B cell (primary cell): ENCODE data around the gene CH25H. TPM values are rescaled to one million over a fixed set of nuclear protein-coding genes. Genes with fewer than 3 reads are reported as not detected.

Experiments used
- ATAC-seq: fragments of 200-7000 bp; cut with Tn5 transposase; one replicate; pipeline ENCODE4 v1.10.0; 2021; ENCODE audit warnings: low read depth, mild to moderate bottlenecking, moderate number of reproducible peaks, moderate library complexity
- CTCF ChIA-PET: fragments of 350-600 bp; sonication (Branson Sonifier 250); formaldehyde crosslinking; loops from one replicate; lab custom pipeline; 2021; ENCODE audit warnings: antibody characterized with exemption, inconsistent platforms; lab: Charles Lee
- POLR2A ChIA-PET: fragments of 350-600 bp; sonication (Branson Sonifier 250); formaldehyde crosslinking; loops from one replicate; lab custom pipeline; 2021; ENCODE audit warnings: antibody characterized with exemption; lab: Charles Lee
- DNase-seq: peaks from one replicate; pipeline ENCODE4 v3.0.0; 2013
- H2AFZ ChIP-seq: 2 replicates; pipeline ENCODE4 v1.6.1; 2012; ENCODE audit warnings: mild to moderate bottlenecking, low read depth, low read length; ENCODE audit not compliant: insufficient read depth, poor library complexity, severe bottlenecking
- H3K27ac ChIP-seq, 2 donors: 1 replicate in 1 of 2; 2 replicates in 1 of 2; pipeline ENCODE4 v1.5.1; 2012 to 2013; ENCODE audit warnings: low read length in 2 of 2, mild to moderate bottlenecking in 2 of 2, moderate library complexity in 1 of 2
- H3K27me3 ChIP-seq, 4 experiments: fragments of 200-600 bp in 1 of 4; sonication (generic) in 1 of 4; replicated peaks in 1 of 4; 1 replicate in 2 of 4; 2 replicates in 2 of 4; pipeline versions ENCODE4 v1.6.1 to v1.7.0; 2013 to 2016; ENCODE audit warnings: low read length in 3 of 4, mild to moderate bottlenecking in 2 of 4, mixed read lengths in 1 of 4, moderate library complexity in 1 of 4; ENCODE audit not compliant: insufficient read depth in 4 of 4, control insufficient read depth in 3 of 4; ENCODE audit errors: control extremely low read depth in 1 of 4
- H3K36me3 ChIP-seq, 2 experiments: replicated peaks in 1 of 2; 1 replicate in 1 of 2; 2 replicates in 1 of 2; pipeline versions ENCODE4 v1.6.1 to v1.7.1; 2013; ENCODE audit warnings: low read length in 1 of 2; ENCODE audit not compliant: insufficient read depth in 2 of 2, control insufficient read depth in 1 of 2; ENCODE audit errors: control extremely low read depth in 1 of 2, extremely low read depth in 1 of 2
- H3K4me1 ChIP-seq, 2 donors: fragments of 200-600 bp in 1 of 2; sonication (generic) in 1 of 2; 1 replicate in 1 of 2; 2 replicates in 1 of 2; pipeline versions ENCODE4 v1.5.1 to v1.6.1; 2013 to 2017; ENCODE audit warnings: low read length in 2 of 2; ENCODE audit not compliant: control insufficient read depth in 2 of 2, insufficient read depth in 2 of 2
- H3K4me2 ChIP-seq: replicated peaks from 2 replicates; pipeline ENCODE3; 2012; ENCODE audit warnings: mild to moderate bottlenecking, low read depth, low read length; ENCODE audit not compliant: poor library complexity, severe bottlenecking
- H3K4me3 ChIP-seq, 5 experiments: fragments of 200-600 bp in 1 of 5; sonication (generic) in 1 of 5; 1 replicate in 3 of 5; 2 replicates in 2 of 5; pipeline versions ENCODE4 v1.5.1 to v1.7.0; 2011 to 2016; ENCODE audit warnings: low read length in 4 of 5, mild to moderate bottlenecking in 4 of 5, low read depth in 2 of 5, control low read depth in 1 of 5, moderate library complexity in 1 of 5; ENCODE audit not compliant: insufficient read depth in 1 of 5; ENCODE audit errors: control extremely low read depth in 1 of 5, extremely low read depth in 1 of 5
- H3K79me2 ChIP-seq: fragments of 200-600 bp; sonication (generic); one replicate; pipeline ENCODE4 v1.6.0; 2016; ENCODE audit warnings: low read length; ENCODE audit not compliant: control insufficient read depth, insufficient read depth
- H3K9ac ChIP-seq: fragments of 200-600 bp; sonication (generic); 2 replicates; pipeline ENCODE4 v1.6.1; 2017; ENCODE audit warnings: mild to moderate bottlenecking, low read length, moderate library complexity
- H3K9me3 ChIP-seq, 3 donors: one replicate each; pipeline versions ENCODE4 v1.6.1 to v1.7.1; 2013; ENCODE audit warnings: low read length in 2 of 3; ENCODE audit not compliant: control insufficient read depth in 2 of 3, insufficient read depth in 1 of 3; ENCODE audit errors: control extremely low read depth in 1 of 3
- H4K20me1 ChIP-seq: 2 replicates; pipeline ENCODE4 v1.6.0; 2012; ENCODE audit warnings: mild to moderate bottlenecking, low read length; ENCODE audit not compliant: insufficient read depth, control insufficient read depth, poor library complexity, severe bottlenecking
- H3K27ac Mint-ChIP-seq: one replicate; pipeline ENCODE4 v1.8.0; 2021; ENCODE audit warnings: mixed read lengths
- H3K27me3 Mint-ChIP-seq: one replicate; pipeline ENCODE4 v1.8.0; 2021; ENCODE audit warnings: mixed read lengths
- H3K4me1 Mint-ChIP-seq: one replicate; pipeline ENCODE4 v1.8.0; 2021; ENCODE audit warnings: mixed read lengths
- H3K4me3 Mint-ChIP-seq: one replicate; pipeline ENCODE4 v1.8.0; 2021; ENCODE audit warnings: mixed read lengths
- H3K9me3 Mint-ChIP-seq: one replicate; pipeline ENCODE4 v1.8.0; 2022; ENCODE audit warnings: mixed read lengths; ENCODE audit not compliant: insufficient read depth
- CTCF ChIP-seq: fragments of 200-600 bp; IDR thresholded peaks from one replicate; pipeline ENCODE4 v1.8.0; 2022; ENCODE audit warnings: antibody characterized with exemption, mild to moderate bottlenecking
- EZH2 ChIP-seq: IDR thresholded peaks from 2 replicates; pipeline ENCODE4 v1.6.1; 2012; ENCODE audit warnings: borderline replicate concordance, low read depth, mild to moderate bottlenecking, moderate library complexity, low read length; ENCODE audit not compliant: insufficient read depth, poor library complexity, severe bottlenecking
- WGBS: methylation state at CpG from one replicate; pipeline ENCODE4 v1.1.5; 2013; ENCODE audit warnings: missing lambda C conversion rate; ENCODE audit not compliant: insufficient coverage; 5-methylcytosine and 5-hydroxymethylcytosine counted together
- intact Hi-C: fragments of 100-400 bp; cut with micrococcal nuclease; formaldehyde crosslinking; loops from one replicate; pipeline ENCODE4 v1.10.0; 2022
- polyA plus RNA-seq: library from polyadenylated mRNA; depleted of rRNA; stranded (reverse); fragments of >200 nt; gene quantifications from 2 replicates; pipeline ENCODE4 v1.2.3, GENCODE V29; 2012
- total RNA-seq, 2 donors: library from RNA; stranded (reverse); fragments of 120-200 nt in 1 of 2; gene quantifications; 1 replicate in 1 of 2; 2 replicates in 1 of 2; pipeline versions ENCODE4 v1.2.3 to v1.2.4, GENCODE V29; 2013 to 2022

The CH25H gene
- total and polyA plus RNA-seq, 2 donors (not counting 1 experiment from before 2014, with no cell fraction given) = not detected

- Histone ChIP-seq H2AFZ (peak overlapping the region; percentile 30), H3K4me3 (no peak overlapping the region), H4K20me1 (no peaks in the 10 kb centered on the region), H3K79me2 (no peaks in the 10 kb centered on the region), H3K27me3 (no peaks in the 10 kb centered on the region), H3K36me3 (peaks cover 4 to 37% of the 10 kb centered on the region in 2 experiments), H3K9me3 (no peaks in the 10 kb centered on the region), H3K4me2 (peak overlapping the region; percentile 9), H3K9ac (no peak overlapping the region), H3K27ac (peak overlapping the region in 1 of 2 donors; percentile 45), H3K4me1 (peaks cover 5 to 6% of the 10 kb centered on the region in 2 donors)
- H3K27me3 Mint-ChIP-seq = no peaks in the 10 kb centered on the region
- ChIA-PET CTCF (interaction anchor here (0.6 to 7.3 kb wide), 47 partner anchors 8 to 653 kb away, joined by 3 to 71 read pairs (median 4); partner anchors contain the start of genes CH25H, FAS, IFIT1 and LIPA), POLR2A (no interaction called here)
- no peaks in the 10 kb centered on the region for H3K9me3 Mint-ChIP-seq
- H3K4me1 Mint-ChIP-seq = peaks cover 8% of the 10 kb centered on the region
- DNase-seq (peak; percentile 71), ATAC-seq (peak; percentile 47)
- intact Hi-C loops = loop anchor here (1.0 to 2.0 kb wide), 4 partner anchors 33 to 347 kb away; partner anchors contain the start of gene LIPA
- no peak overlapping the region for H3K4me3 Mint-ChIP-seq
- TF ChIP-seq CTCF = peak; percentile 78
- TF ChIP-seq EZH2 = no peak
- WGBS = no CpG with 5 or more reads among the region's 6 CpGs
- H3K27ac Mint-ChIP-seq = peak overlapping the region; percentile 68
Observed at GRCh38 chr10:89217057-89217990, 10.2 kb upstream of the CH25H start.

- CTCF ChIA-PET = interaction anchor here (0.7 to 7.3 kb wide), 21 partner anchors 8 to 380 kb away, joined by 3 to 95 read pairs (median 6); partner anchors contain the start of gene LIPA
- no peak overlapping the region for H3K4me2 ChIP-seq
- TF ChIP-seq CTCF (no peak), EZH2 (no peak)
Observed at GRCh38 chr10:89216056-89216455, 8.9 kb upstream of the CH25H start.

More at GRCh38 chr10:89216056-89216455, 8.9 kb upstream of the CH25H start:
- H3K4me3 ChIP-seq = no peak overlapping the region
- intact Hi-C loops = loop anchor here (2.0 kb wide), 1 partner anchor 35 kb away; the partner anchor contains the start of gene LIPA
- H4K20me1 ChIP-seq = no peaks in the 10 kb centered on the region
- no CpG with 5 or more reads among the region's 2 CpGs for WGBS
- Mint-ChIP-seq H3K9me3 (no peaks in the 10 kb centered on the region), H3K4me3 (no peak overlapping the region), H3K4me1 (peaks cover 8% of the 10 kb centered on the region), H3K27ac (no peak overlapping the region), H3K27me3 (peaks cover 6% of the 10 kb centered on the region)
- POLR2A ChIA-PET = no interaction called here
- no peak overlapping the region for H3K27ac ChIP-seq
- no peak overlapping the region for H2AFZ ChIP-seq
- H3K9ac ChIP-seq = no peak overlapping the region
- peaks cover 0 to 6% (median 4%) of the 10 kb centered on the region in 4 experiments for H3K27me3 ChIP-seq
- peaks cover 5 to 6% of the 10 kb centered on the region in 2 donors for H3K4me1 ChIP-seq
- DNase-seq (no peak), ATAC-seq (no peak)
- H3K79me2 ChIP-seq = no peaks in the 10 kb centered on the region
- H3K9me3 ChIP-seq = no peaks in the 10 kb centered on the region
- H3K36me3 ChIP-seq = peaks cover 4 to 25% of the 10 kb centered on the region in 2 experiments
